Activated T-cell treated with anti-CD3 and anti-CD28 coated beads for 24 hours (primary cell): Measurements from ENCODE around the gene RGS1.

Experiments used
- DNase-seq: peaks from one replicate; pipeline ENCODE4 v3.0.0-alpha.2; 2020; ENCODE audit warnings: low read depth

The RGS1 gene

GRCh38 chr1:192553741-192554140 is 21.8 kb upstream of the RGS1 start:
- no peak for DNase-seq

GRCh38 chr1:192554904-192555303 is 20.7 kb upstream of the RGS1 start:
- DNase-seq = no peak

- DNase-seq = no peak
Measured at GRCh38 chr1:192555399-192555798, 20.2 kb upstream of the RGS1 start.

- no peak for DNase-seq
Measured at GRCh38 chr1:192557841-192558595, 17.6 kb upstream of the RGS1 start.

- DNase-seq = no peak
Measured at GRCh38 chr1:192559115-192560006, 16.2 kb upstream of the RGS1 start.

GRCh38 chr1:192561301-192561700 is 14.3 kb upstream of the RGS1 start:
- DNase-seq = no peak

- DNase-seq = no peak
Measured at GRCh38 chr1:192563129-192563528, 12.4 kb upstream of the RGS1 start.

GRCh38 chr1:192564099-192564498 is 11.5 kb upstream of the RGS1 start:
- DNase-seq = no peak

- DNase-seq = no peak
Measured at GRCh38 chr1:192565946-192566345, 9.6 kb upstream of the RGS1 start.

GRCh38 chr1:192566657-192567056 is 8.9 kb upstream of the RGS1 start:
- DNase-seq = no peak

- DNase-seq = no peak
Measured at GRCh38 chr1:192568063-192568462, 7.5 kb upstream of the RGS1 start.

- no peak for DNase-seq
Measured at GRCh38 chr1:192571668-192572067, 3.9 kb upstream of the RGS1 start.

GRCh38 chr1:192573499-192573898 is 2.1 kb upstream of the RGS1 start:
- no peak for DNase-seq

GRCh38 chr1:192574073-192574472 is 1.5 kb upstream of the RGS1 start:
- no peak for DNase-seq

- no peak for DNase-seq
Measured at GRCh38 chr1:192576190-192577144, 894 bp downstream of the RGS1 start.

GRCh38 chr1:192577145-192578140 is 1.9 kb downstream of the RGS1 start:
- DNase-seq = no peak

- DNase-seq = no peak
Measured at GRCh38 chr1:192578144-192578909, 2.8 kb downstream of the RGS1 start.

GRCh38 chr1:192579010-192579738 is 3.6 kb downstream of the RGS1 start:
- DNase-seq = no peak

GRCh38 chr1:192580351-192580962 is 4.9 kb downstream of the RGS1 start:
- DNase-seq = no peak
